GM12864 (cell line): ENCODE measurements around the gene SLC38A3.

Source experiments
- DNase-seq: peaks from one replicate; pipeline ENCODE4 v3.0.0-alpha.2; 2011; ENCODE audit warnings: low read depth
- H3K4me3 ChIP-seq: 2 replicates; pipeline ENCODE4 v1.5.1; 2011; ENCODE audit warnings: mild to moderate bottlenecking, low read depth, low read length, control low read depth
- TF ChIP-seq, protein P1 (sequence below): IDR thresholded peaks from 2 replicates; pipeline ENCODE4 v1.5.1; 2011; ENCODE audit warnings: low read depth, mild to moderate bottlenecking, moderate library complexity, low read length, control low read depth, inconsistent platforms; ENCODE audit errors: missing control alignments

SLC38A3 gene

DNA sequence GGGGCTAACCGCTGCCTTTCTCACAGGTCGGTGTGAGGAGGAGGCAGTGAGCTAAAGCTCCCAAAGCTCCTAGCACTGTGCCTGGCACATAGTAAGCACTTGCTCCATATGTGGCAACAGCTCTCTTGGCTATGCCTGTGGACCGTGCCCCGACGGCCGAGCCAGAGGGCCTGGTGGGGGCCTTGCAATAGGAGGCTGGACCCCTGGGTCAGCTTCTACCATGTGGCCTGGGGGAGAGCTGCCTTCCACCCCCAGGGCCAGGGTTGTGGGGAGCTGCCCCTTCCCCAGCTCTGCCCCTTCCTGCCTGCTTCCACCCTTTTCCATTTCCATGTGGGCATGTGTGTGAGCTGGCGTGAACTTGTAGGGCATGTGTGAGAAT lies 30.6 kb upstream of the SLC38A3 start:
- TF ChIP-seq, protein P1, sequence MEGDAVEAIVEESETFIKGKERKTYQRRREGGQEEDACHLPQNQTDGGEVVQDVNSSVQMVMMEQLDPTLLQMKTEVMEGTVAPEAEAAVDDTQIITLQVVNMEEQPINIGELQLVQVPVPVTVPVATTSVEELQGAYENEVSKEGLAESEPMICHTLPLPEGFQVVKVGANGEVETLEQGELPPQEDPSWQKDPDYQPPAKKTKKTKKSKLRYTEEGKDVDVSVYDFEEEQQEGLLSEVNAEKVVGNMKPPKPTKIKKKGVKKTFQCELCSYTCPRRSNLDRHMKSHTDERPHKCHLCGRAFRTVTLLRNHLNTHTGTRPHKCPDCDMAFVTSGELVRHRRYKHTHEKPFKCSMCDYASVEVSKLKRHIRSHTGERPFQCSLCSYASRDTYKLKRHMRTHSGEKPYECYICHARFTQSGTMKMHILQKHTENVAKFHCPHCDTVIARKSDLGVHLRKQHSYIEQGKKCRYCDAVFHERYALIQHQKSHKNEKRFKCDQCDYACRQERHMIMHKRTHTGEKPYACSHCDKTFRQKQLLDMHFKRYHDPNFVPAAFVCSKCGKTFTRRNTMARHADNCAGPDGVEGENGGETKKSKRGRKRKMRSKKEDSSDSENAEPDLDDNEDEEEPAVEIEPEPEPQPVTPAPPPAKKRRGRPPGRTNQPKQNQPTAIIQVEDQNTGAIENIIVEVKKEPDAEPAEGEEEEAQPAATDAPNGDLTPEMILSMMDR: no peak
- DNase-seq: no peak
- no peak overlapping the region for H3K4me3 ChIP-seq

GRCh38 chr3:50174947-50175524 lies 30.0 kb upstream of the SLC38A3 start:
- no peak for DNase-seq
- TF ChIP-seq, protein P1: no peak
- H3K4me3 ChIP-seq: no peak overlapping the region

GRCh38 chr3:50177346-50177745 lies 27.7 kb upstream of the SLC38A3 start:
- TF ChIP-seq, protein P1: no peak
- H3K4me3 ChIP-seq: no peak overlapping the region
- no peak for DNase-seq

- TF ChIP-seq, protein P1: no peak
- H3K4me3 ChIP-seq: no peak overlapping the region
- DNase-seq: no peak
These were observed 25.4 kb upstream of the SLC38A3 start for GRCh38 chr3:50179710-50180109.

DNA sequence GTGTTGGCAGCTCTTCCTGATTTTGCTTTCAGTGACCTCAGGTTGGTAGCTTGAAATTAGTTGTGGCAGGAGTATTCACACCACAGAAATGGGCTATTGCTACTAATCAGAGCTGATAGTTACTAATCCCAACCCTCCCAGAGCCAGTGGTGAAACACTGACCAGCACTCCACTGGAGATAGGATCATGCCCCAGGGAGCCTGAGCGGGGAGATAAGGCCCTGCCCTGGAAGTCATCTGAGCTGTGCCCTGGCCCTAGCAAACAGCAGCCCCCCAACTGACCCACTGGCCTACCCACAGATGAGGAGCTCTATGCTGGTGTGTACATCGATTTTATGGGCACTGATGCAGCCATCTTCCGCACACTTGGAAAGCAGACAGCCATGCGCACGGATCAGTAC lies 23.1 kb upstream of the SLC38A3 start:
- DNase-seq: no peak
- TF ChIP-seq, protein P1: no peak
- no peak overlapping the region for H3K4me3 ChIP-seq

GRCh38 chr3:50182533-50183099 lies 22.5 kb upstream of the SLC38A3 start:
- H3K4me3 ChIP-seq: no peak overlapping the region
- no peak for DNase-seq
- TF ChIP-seq, protein P1: no peak

GRCh38 chr3:50183755-50184154 lies 21.3 kb upstream of the SLC38A3 start:
- TF ChIP-seq, protein P1: no peak
- H3K4me3 ChIP-seq: no peak overlapping the region

More at GRCh38 chr3:50183755-50184154, 21.3 kb upstream of the SLC38A3 start:
- DNase-seq: no peak
